Stimulated activated CD8-positive, alpha-beta memory T cell treated with anti-CD3 and anti-CD28 coated beads, Interleukin-2, amount 100 ng/mL, for 1 hour (primary cell): Measurements from ENCODE around the gene ABHD17A.
A peak's percentile ranks its signal among the peaks of the same experiment; 100 is the strongest.
"Not testable (repeated sequence)": the region's sequence is repeated elsewhere in the genome, so short reads cannot be mapped to it uniquely, and the experiment has no call there.

Experiments
- DNase-seq, 2 donors: peaks; one replicate each; pipeline ENCODE4 v3.0.0-alpha.2; 2020; ENCODE audit warnings: low read depth in 2 of 2

ABHD17A gene

DNA sequence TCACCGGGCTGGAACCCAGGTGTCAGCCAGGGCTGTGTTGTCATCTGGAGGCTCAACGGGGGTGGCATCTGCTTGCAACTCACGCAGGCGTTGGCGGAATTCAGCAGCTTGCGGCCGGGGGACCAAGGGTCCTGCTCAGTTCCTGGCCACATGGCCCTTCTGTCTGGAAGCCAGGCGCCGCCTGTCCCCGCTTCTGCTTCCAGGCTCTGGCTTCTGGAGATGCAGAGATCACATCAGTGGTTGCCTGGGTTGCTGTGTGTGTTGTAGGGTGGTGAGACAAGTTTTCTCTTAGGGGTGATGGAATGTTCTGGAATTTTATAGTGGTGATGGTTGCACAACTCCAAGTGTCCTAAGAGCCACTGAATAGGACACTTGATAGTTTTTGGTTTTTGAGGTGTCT, 24.9 kb upstream of the ABHD17A start:
- no peak for DNase-seq

DNA sequence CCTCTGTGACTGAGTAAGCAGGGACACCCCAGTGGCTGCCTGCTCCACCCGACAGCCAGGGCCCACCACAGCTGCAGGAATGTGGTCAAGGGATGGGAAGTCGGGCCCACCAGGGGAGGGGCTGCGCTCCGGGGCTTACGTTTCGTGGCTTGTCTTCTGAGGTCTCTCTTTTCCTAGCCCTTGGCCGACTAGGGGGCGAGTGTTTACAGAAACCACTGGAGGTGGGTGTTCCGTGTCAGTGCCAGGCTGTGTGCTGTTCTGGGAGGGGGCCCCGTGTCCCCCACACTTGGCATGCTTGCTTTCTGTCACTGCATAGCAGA, 24.4 kb upstream of the ABHD17A start:
- no peak for DNase-seq

DNA sequence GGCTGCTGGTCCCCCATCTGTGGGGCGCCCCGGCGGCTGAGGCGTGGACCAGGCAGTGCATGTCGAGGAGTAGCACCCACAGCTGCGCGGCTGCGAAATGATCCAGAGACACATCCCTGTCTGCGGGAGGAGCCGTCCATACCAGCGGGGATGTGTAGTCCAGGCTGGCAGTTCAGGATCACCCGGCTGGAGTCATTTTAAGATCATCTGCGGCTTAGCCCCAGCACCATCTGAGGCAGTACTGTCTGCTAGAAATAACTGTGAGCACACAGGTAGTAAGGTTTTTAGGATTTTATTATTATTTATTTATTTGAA, 23.0 kb upstream of the ABHD17A start:
- DNase-seq: no peak

DNA sequence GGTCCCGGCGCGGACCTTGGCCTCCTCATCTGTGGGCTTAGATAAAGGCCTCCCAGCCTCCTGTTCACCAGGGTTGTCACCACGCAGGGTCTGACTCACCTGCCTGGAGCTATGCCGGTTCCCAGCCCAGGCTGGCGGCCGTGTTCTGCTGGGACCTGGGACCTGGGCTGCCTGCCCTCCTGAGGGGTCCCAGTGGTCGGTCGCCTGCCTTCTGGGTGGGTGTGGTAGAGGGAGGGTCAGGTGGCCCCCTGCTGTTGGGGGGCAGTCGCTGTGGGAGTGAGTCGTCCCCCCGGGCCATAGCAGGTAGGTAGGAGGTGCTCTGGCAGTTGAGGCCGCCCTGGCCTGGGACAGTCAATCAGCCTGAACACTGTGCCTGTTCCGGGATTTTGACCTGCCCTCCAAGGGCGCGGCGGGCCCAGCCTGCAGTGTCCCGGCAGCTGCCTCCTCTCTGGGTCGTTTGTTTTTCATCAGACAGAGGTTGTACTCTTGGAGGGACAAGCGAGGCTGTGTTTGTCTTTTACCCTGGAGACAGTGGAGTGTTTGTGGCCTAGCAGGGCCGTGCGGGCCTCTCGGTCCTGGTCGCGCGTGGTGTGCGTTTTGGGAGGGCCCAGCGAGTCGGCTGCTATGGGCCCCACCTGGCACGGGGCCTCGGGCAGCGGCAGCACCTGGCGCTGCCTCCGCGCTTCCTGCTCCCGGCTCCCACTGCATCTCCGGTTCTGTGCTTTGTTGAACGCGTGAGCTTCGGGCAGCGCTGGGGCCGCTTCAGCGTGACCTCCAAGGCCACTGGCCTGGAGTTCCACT, 22.5 kb upstream of the ABHD17A start:
- no peak for DNase-seq

DNA sequence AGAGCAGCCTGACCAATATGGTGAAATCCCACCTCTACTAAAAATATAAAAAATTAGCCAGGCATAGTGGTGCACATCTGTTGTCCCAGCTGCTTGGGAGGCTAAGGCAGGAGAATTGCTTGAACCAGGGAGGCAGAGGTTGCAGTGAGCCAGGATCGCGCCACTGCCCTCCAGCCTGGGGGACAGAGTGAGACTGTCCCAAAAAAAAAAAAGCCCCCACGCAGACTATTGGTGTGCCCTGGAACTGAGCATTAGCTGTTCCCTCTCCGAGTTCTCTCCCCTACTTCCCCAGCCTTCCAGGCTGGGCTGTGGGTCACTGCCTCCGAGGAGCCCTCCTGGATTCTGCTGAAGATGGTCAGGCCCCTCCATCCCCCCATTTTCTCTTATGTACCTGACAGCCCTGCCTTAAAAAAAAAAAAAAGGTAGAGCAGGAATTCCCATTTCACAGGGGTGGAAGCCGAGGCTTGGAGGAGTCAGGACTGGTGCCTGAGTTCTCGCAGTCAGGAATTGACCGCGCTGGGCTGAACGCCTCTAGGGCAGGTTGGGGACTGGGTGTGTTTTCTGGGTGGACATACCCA, 21.8 kb upstream of the ABHD17A start:
- DNase-seq: no peak

DNA sequence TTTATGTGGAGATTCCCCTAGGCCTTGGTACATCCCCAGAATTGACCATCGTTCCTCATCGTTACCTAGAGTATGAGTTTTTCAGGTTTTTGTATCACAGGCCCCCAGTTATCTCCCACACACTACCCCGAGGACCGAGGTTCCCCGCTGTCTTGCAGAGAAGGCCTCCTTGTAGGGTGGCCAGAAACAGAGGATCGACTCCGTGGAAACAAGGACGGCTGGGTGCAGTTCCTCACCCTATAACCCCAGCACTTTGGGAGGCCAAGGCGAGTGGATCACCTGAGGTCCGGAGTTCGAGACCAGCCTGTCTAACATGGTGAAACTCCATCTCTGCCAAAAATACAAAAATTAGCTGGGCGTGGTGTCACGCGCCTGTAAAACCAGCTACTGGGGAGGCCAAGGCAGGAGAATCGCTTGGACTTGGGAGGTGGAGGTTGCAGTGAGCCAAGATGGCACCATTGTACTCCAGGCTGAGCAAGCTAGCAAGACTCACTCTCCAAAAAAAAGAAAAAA, 20.6 kb upstream of the ABHD17A start:
- no peak for DNase-seq

DNA sequence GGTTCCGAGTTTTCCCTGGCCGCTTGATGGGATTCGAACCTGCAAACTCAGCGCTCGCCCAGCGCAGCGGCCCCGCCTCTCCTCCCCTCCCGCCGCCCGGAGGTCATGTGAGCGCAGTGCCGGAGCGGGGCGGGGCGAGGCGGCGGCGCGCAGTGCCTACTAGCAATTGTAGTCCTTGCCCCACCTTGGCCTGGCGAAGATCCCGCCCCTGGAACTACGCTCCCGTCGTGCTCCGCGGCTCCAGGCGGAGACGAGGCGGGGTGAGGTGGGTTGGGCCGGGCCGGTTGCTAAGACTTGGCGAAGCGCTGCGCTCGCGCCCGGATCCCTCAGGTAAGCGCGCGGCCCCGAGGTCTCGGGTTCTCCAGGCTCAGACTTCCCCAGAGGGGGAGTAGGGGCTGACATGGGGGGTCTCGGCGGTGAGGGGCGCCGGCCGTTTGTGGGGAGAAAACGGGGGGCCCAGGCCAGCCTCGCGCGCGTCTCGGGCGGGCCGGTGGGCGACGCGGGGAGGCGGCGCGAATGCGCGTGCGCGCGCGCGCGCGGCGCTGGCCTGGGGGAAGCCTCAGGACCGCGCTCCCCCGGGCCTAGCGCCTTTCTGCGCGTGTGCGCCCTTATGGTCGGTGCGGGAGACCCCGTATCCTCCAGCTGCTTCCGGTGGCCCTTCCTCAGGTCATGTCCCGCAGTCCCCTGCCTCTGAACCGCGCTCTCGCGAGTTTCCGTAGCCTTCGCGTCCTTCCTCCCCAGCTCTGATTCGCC, 20.0 kb upstream of the ABHD17A start, which contains the start of the genes ADAT3 and SCAMP4:
ADAT3 (plus strand) TSS at position 290 of the 753 bp plus-strand sequence. CDS start 6,649 bp downstream, outside the sequence.
SCAMP4 (plus strand) TSS at position 290 of the 753 bp plus-strand sequence. CDS start 9,621 bp downstream, outside the sequence.
- peak; percentile 95 to 97 for DNase-seq

DNA sequence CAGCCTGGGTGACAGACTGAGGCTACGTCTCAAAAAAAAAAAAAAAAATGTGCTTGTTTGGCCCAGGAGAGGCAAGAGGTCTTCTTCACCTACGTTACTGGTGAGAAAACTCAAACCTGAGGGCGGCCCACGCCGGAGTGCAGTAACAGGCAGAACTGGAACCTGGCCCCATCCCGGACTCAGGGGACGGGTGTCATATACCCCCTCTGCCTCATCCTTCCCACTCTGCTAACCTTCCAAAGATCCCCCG, 19.5 kb upstream of the ABHD17A start:
- no peak for DNase-seq

DNA sequence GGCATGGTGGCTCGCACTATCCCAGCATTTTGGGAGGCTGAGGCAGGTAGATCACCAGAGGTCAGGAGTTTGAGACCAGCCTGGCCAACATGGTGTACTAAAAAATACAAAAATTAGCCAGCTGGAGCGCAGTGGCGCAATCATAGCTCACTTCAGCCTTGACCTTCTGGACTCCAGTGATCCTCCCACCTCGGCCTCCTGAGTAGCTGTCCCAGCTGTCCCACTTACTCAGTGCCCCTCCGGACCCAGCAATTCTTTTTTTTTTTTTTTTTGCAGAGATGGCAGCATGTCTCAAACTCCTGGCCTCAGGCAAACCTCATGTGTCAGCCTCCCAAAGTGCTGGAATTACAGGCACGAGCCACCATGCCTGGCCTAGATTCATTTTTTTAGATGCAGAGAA, 17.6 kb upstream of the ABHD17A start:
- no peak for DNase-seq

DNA sequence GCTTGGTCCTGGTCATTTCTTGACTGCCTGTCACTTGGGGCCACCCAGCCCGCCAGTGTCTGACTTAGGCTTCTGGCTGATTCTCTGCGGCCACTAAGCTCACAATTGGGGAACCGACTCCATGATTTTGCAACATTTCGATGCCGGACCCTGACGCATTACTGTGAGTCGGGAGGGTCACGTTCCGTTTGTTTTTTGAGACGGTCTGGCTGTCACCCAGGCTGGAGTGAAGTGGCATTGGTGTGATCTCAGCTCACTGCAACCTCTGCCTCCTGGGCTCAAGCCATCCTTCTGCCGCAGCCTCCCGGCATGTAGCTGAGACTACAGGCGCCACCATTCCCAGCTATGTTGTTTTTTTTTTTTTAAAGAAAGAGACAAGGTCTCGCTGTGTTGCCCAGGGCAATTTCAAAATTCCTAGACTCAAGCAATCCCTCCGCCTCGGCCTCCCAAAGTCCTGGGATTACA, 16.7 kb upstream of the ABHD17A start:
- no peak for DNase-seq

DNA sequence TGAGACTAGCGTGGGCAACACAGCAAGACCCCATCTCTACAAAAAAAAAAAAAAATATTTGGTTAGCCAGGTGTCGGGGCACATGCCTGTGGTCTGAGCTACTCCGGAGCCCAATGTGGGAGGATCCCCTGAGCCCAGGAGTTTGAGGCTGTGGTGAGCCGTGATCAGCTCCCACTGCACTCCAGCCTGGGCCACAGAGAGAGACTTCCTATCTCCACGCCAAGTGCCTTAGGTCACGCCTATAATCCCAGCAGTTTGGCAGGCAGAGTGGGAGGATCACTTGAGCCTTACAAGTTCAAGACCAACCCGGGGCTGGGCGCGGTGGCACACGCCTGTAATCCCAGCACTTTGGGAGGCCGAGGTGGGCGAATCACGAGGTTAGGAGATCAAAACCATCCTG, 11.2 kb upstream of the ABHD17A start:
- no peak for DNase-seq

DNA sequence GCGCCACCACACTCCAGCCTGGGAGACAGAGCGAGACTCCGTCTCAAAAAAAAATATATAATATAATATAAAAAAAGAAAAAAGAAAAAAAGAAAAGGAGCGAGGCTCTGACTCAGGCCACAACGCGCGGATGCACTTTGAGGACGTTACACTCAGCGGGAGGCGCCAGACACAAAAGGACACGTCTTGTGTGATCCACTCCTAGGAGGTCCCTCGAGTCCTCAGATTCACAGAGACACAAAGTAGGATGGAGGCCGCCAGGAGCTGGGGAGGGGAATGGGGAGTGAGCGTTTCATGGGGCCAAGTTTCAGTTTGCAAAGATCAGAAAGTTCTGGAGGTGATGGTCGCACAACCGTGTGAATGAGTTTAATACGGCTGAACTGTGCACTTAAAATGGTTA, 8.5 kb upstream of the ABHD17A start:
- no peak for DNase-seq

DNA sequence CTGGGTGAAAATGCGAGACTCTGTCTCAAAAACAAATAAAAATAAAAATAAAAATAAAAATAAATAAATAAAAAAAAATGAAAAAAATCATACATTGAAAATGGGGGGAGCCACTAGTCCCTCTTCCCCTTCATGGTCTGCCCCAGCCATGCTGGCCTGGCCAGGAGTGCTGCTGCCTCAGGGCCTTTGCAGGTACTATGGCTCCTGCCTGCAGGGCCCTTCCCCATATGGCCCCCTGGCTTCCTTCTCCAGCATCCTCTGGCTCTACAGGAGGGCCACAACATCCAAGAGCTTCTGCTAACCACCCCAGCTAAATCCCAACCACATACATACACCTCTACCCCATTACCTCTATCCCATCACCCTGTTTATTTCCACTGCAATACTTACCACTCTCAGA, 4.6 kb upstream of the ABHD17A start:
- no peak for DNase-seq

DNA sequence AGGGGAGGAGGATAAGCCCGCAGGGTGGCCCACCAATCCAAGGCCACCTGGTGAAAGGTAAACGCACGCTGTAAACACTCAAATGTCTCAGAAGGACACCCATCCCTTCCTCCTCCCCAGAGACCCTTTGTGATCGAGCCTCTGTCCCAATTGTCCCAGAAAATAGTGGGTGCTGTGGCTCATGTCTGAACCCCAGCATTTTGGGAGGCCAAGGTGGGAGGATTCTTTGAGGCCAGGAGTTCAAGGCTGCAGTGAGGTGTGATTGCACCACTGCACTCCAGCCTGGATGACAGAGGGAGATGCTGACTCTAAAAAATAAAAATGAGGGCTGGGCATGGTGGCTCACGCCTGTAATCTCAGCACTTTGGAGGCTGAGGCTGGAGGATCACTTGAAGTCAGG, 3.1 kb upstream of the ABHD17A start:
- no peak for DNase-seq

DNA sequence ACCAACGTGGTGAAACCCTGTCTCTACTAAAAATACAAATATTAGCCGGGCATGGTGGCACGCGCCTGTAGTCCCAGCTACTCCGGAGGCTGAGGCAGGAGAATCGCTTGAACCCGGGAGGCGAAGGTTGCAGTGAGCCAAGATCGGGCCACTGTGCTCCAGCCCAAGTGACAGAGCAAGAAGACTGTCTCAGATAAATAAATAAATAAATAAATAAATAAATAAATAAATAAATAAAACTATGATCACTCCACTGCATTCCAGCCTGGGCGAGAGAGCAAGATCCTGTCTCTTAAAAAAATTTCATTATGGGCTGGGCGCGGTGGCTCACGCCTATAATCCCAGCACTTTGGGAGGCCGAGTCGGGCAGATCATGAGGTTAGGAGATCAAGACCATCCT, 1.1 kb upstream of the ABHD17A start:
- DNase-seq: not testable (repeated sequence)

DNA sequence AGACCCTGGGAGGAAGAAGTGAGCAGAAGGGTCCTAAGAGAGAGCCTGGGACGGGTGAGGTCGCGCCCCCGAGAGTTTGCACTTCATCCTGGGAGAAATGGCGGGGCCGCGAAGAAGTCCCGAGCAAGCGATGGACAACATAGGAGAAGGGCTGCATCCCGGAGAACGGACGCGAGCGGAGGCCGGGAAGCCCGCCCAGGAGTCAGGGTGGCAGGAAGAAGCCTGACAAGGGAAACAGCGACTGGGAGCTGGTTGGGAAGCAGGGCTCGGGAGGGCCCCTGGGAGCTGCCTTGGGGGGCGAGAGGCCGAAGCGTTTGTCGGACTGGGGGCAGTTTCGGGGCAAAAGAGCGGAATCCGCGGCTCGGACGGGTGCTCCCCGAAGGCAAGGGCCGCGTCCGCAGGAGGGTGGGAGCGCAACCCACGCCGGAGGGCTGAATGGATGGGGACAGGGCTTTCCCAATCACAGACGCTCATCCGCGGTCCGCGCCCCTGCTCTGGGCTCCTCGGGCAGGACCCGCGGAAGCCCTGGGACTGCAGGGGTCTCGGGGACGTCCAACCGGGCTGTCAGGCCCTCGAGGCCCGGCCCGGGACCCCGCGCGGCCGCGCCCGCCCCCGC, 469 bp downstream of the ABHD17A start:
- DNase-seq: no peak

DNA sequence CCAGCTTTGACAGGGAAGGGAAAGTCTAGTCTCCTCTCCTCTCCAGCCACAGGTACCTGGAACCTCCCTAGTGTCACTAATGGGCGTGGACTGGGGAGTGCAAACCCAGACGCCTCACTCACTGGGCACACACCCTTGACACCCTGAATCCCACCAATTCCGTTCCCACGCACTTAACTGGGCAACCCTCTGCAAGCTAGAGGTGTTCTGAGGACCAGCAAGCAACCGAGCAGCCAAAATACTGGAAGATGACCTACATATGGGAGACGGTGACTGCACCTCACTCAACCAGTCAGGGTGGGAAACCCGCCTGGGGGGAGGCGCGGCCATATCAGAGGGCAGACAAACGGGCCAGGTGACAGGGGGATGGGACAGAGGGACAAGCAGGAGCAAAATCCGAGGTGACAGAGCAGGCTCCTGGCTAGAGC, 991 bp downstream of the ABHD17A start:
- no peak for DNase-seq

DNA sequence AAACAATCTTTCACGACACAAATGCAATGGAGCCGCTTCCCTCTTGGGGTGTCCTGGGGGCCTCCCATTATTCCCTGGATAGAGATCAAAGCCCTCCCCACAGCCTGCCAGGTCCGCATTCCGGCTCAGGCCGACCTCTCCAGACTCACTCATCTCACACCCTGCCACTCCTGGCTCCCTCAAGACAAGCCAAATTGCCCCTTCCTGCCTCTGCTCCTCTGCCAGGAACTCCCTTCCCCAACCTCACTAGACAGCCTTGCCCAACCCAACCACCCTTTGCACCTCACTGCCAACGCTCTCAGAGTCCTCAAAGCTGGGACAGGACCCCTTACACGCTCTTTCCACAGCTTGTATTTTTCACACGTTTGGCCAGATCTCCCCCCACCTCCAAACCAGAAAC, 1.5 kb downstream of the ABHD17A start:
- DNase-seq: no peak

DNA sequence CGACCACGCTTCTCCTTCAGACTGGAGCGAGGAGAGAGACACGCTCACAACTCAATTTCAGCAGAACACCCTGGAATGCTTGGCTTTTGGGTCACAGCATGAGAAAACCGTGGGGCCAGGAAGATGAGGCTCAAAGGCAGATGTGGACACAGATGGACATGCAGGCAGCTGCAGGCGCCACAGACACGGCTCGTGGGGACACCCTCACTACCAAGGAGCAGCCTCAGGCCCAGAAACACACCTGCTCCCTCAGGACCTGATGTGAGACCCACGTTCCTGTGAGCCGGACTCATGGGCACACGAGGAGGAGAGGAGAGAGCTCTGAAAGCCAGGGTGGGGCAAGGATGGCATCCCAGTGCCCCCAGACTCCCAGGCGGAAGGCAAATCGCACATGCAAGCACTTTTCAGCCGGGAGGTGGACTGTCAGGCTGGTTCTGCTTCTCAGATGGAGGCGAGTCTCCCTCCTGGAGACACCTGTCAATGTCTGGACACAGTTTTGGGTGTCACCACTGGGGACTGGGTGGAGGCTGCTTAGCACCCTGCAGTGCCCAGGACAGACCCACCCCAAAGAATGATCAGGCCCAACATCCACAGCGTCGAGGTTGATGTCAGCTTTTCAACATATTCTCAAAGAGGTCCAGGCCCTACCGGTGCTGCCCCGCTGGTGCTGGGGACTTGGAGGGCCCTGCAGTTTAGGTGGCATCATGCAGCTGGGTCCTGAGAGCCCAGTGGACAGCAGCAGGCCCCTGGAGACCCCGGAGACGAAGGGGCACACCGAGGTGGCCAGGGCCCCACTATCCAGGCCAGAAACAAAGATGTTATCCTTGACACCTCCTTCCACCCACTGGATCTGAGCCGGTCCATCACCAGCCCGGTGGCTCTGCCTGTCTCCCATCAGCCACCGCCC, 2.3 kb downstream of the ABHD17A start:
- no peak for DNase-seq

DNA sequence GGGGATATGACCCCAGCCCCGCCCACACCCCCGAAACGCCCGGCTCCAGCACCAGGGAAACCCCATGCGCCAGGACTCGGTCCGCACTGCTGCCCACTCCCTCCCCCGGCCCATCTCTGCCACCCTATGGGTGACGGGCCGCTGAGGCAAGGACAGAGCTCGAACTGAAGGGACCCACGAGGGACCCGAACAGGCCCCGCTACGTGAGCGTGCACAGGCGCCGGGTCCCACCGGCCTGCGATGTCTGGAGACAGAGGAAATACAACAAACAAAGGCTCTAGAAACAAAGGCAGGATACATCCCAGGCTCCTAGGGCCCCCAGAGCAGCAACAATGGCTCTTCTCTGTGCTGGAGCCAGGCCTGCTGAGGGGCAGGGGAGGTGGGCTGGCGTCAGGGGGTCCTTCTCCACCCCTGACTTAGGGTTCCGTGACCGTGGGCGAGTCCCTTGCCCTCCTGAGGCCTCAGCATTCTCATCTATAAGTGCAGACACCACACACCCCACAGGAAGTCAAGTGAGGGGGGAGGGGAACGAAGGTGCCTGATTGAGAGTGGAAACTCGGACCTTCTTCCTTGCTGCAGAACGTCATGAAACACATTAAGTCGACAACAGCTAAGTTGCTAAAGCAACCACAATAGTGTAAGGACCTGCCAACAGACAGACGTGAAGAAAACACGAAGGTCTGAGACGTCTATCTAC, 3.1 kb downstream of the ABHD17A start:
- peak in 1 of 2 donors; percentile 61 for DNase-seq
